GM12878 (cell line): ENCODE data around the gene DCBLD1. TPM values are rescaled to one million over a fixed set of nuclear protein-coding genes. Genes with fewer than 3 reads are reported as not detected.

ENCODE experiments used
- ATAC-seq: fragments of 200-7000 bp; cut with Tn5 transposase; 3 replicates; pipeline ENCODE4 v1.9.1; 2020; ENCODE audit warnings: mild to moderate bottlenecking, moderate library complexity
- BruUV-seq: library from RNA; stranded (reverse); fragments of 400-500 nt; replicated peaks from 2 replicates; lab custom pipeline; 2021; lab: Mats Ljungman, UMichigan
- CTCF ChIA-PET: fragments of 300-600 bp; sonication (Branson Sonifier 250); formaldehyde crosslinking; extraction: SDS; loops from one replicate; lab custom pipeline; 2021; ENCODE audit warnings: inconsistent platforms; lab: Yijun Ruan, JAX
- POLR2A ChIA-PET: fragments of 350-600 bp; formaldehyde crosslinking; extraction: SDS; loops from one replicate; lab custom pipeline; 2021; ENCODE audit warnings: inconsistent platforms; lab: Charles Lee
- RAD21 ChIA-PET: fragments of 300-600 bp; sonication (Branson Sonifier 250); formaldehyde crosslinking; loops from one replicate; lab custom pipeline; 2023; ENCODE audit warnings: antibody characterized with exemption; ENCODE audit not compliant: unreplicated experiment; lab: Charles Lee
- SMC1A ChIA-PET: fragments of 300-600 bp; sonication (Branson Sonifier 250); formaldehyde crosslinking; loops from one replicate; lab custom pipeline; 2023; ENCODE audit not compliant: unreplicated experiment, uncharacterized antibody; lab: Charles Lee
- DNase-seq: peaks from one replicate; pipeline ENCODE4 v3.0.0-alpha.2; 2011; ENCODE audit warnings: low read depth, low spot score
- FAIRE-seq: peaks from 3 replicates; lab custom pipeline; 2011; peaks lifted over from hg19 to GRCh38; lab: Jason Lieb, UNC
- H2AFZ ChIP-seq: 2 replicates; pipeline ENCODE4 v1.6.0; 2011; ENCODE audit warnings: low read depth, low read length, control low read depth; ENCODE audit not compliant: control insufficient read depth
- H3K27ac ChIP-seq: 2 replicates; pipeline ENCODE4 v1.5.1; 2011; ENCODE audit warnings: control low read depth; ENCODE audit not compliant: control insufficient read depth, insufficient read depth
- H3K27me3 ChIP-seq, 2 experiments: replicated peaks in 1 of 2; 2 replicates each; pipeline versions ENCODE4 v1.6.0 to v1.6.1; 2011; ENCODE audit warnings: low read length in 1 of 2; ENCODE audit not compliant: control insufficient read depth in 2 of 2, insufficient read depth in 2 of 2
- H3K36me3 ChIP-seq, 2 experiments: 2 replicates each; pipeline ENCODE4 v1.5.1; 2011; ENCODE audit warnings: low read length in 1 of 2; ENCODE audit not compliant: control insufficient read depth in 2 of 2, insufficient read depth in 2 of 2
- H3K4me1 ChIP-seq: 2 replicates; pipeline ENCODE4 v1.6.1; 2011; ENCODE audit warnings: mild to moderate bottlenecking, low read length, moderate library complexity, mixed read lengths; ENCODE audit not compliant: control insufficient read depth, insufficient read depth
- H3K4me2 ChIP-seq: 2 replicates; pipeline ENCODE4 v1.6.0; 2011; ENCODE audit warnings: control low read depth; ENCODE audit not compliant: control insufficient read depth, insufficient read depth
- H3K4me3 ChIP-seq: fragments of 200-600 bp; sonication (generic); 2 replicates; pipeline ENCODE4 v1.5.1; 2016
- H3K79me2 ChIP-seq: 2 replicates; pipeline ENCODE4 v1.6.0; 2011; ENCODE audit warnings: low read length; ENCODE audit not compliant: control insufficient read depth, insufficient read depth
- H3K9ac ChIP-seq: 2 replicates; pipeline ENCODE4 v1.8.0; 2011; ENCODE audit warnings: low read length, control low read depth, mixed read lengths; ENCODE audit not compliant: control insufficient read depth, insufficient read depth
- H3K9me3 ChIP-seq: replicated peaks from 3 replicates; pipeline ENCODE4 v1.5.1; 2011; ENCODE audit warnings: mild to moderate bottlenecking, low read length; ENCODE audit not compliant: control insufficient read depth, insufficient read depth
- H4K20me1 ChIP-seq: 2 replicates; pipeline ENCODE4 v1.6.0; 2011; ENCODE audit not compliant: control insufficient read depth, insufficient read depth
- BRCA1 ChIP-seq: IDR thresholded peaks from 2 replicates; pipeline ENCODE4 v1.6.1; 2011; ENCODE audit warnings: low read depth, low read length, improper control_type of control experiment
- CHD1 ChIP-seq: IDR thresholded peaks from 2 replicates; pipeline ENCODE4 v1.6.1; 2012; ENCODE audit warnings: low read depth, low read length, improper control_type of control experiment
- ESRRA ChIP-seq: IDR thresholded peaks from 2 replicates; pipeline ENCODE4 v1.6.1; 2012; ENCODE audit warnings: mild to moderate bottlenecking, low read length, improper control_type of control experiment
- IKZF1 ChIP-seq: fragments of 450-650 bp; conservative IDR thresholded peaks from 2 replicates; pipeline ENCODE4 v1.6.1; 2017; ENCODE audit warnings: antibody characterized with exemption, mild to moderate bottlenecking
- KDM1A ChIP-seq: fragments of 200-600 bp; sonication (generic); IDR thresholded peaks from 2 replicates; pipeline ENCODE4 v1.6.1; 2016; ENCODE audit warnings: borderline replicate concordance
- LARP7 ChIP-seq: fragments of 450-650 bp; IDR thresholded peaks from 2 replicates; pipeline ENCODE4 v1.6.1; 2017; ENCODE audit warnings: mild to moderate bottlenecking
- POLR2AphosphoS2 ChIP-seq: IDR thresholded peaks from 2 replicates; pipeline ENCODE4 v1.6.1; 2011; ENCODE audit warnings: low read depth, mild to moderate bottlenecking, low read length, improper control_type of control experiment, moderate library complexity
- SIN3A ChIP-seq: IDR thresholded peaks from 2 replicates; pipeline ENCODE4 v1.6.1; 2012; ENCODE audit warnings: low read depth, low read length, improper control_type of control experiment
- SPI1 ChIP-seq: IDR thresholded peaks from 2 replicates; pipeline ENCODE4 v1.6.1; 2011; ENCODE audit warnings: low read depth, mild to moderate bottlenecking, low read length, moderate library complexity, borderline replicate concordance; ENCODE audit not compliant: insufficient read depth
- STAT3 ChIP-seq: IDR thresholded peaks from 2 replicates; pipeline ENCODE4 v1.6.1; 2011; ENCODE audit warnings: low read depth, low read length, improper control_type of control experiment
- WGBS: methylation state at CpG from one replicate; pipeline ENCODE4 v1.1.6; 2016; ENCODE audit warnings: low lambda C conversion rate; ENCODE audit not compliant: insufficient replicate concordance, insufficient coverage; ENCODE audit errors: missing lambda C conversion rate; 5-methylcytosine and 5-hydroxymethylcytosine counted together
- in situ Hi-C: fragments of 300-500 bp; cut with MboI; formaldehyde crosslinking; loops from 9 replicates; pipeline ENCODE4 v1.14.3; 2018; ENCODE audit warnings: mixed read lengths
- intact Hi-C: fragments of 100-400 bp; cut with micrococcal nuclease; formaldehyde crosslinking; loops from one replicate; pipeline ENCODE4 v1.14.2; 2022; ENCODE audit not compliant: unreplicated experiment
- polyA plus RNA-seq, 11 experiments: library from polyadenylated mRNA; depleted of rRNA in 4 of 11; unstranded in 6 of 11; stranded (reverse) in 5 of 11; fragments of >200 nt; fragmentation: Nextera tagmentation in 4 of 11; fragmentation: Illumina TruSeq in 1 of 11; extraction: Ambion mirVana in 4 of 11; extraction: Trizol in 1 of 11; gene quantifications; 1 replicate in 1 of 11; 2 replicates in 10 of 11; pipeline versions ENCODE4 v1.2.1 to v1.2.3, GENCODE V29; 2011 to 2016; ENCODE audit warnings: inconsistent platforms in 2 of 11, missing spikeins in 2 of 11, low read depth in 1 of 11
- total RNA-seq, 4 experiments: library from RNA; depleted of rRNA in 3 of 4; stranded (reverse); fragments of >200 nt in 3 of 4; fragmentation: Illumina TruSeq in 1 of 4; extraction: Trizol in 1 of 4; gene quantifications; 2 replicates each; pipeline versions ENCODE4 v1.2.1 to v1.2.3, GENCODE V29; 2013 to 2021
- TF ChIP-seq, protein P1 (sequence below): fragments of 450-650 bp; formaldehyde crosslinking; IDR thresholded peaks from 2 replicates; pipeline ENCODE4 v1.5.0; 2022; ENCODE audit warnings: mild to moderate bottlenecking, missing genetic modification characterization
- TF ChIP-seq, protein P2 (sequence below): IDR thresholded peaks from 2 replicates; pipeline ENCODE4 v1.6.1; 2012; ENCODE audit warnings: low read depth, low read length, improper control_type of control experiment

Gene DCBLD1
- total and polyA plus RNA-seq, 10 of the 15 experiments (the other 5 are each of a cell fraction or from before 2014, with no cell fraction given), result 0.92 to 9.2 (median 8.3) TPM

DNA sequence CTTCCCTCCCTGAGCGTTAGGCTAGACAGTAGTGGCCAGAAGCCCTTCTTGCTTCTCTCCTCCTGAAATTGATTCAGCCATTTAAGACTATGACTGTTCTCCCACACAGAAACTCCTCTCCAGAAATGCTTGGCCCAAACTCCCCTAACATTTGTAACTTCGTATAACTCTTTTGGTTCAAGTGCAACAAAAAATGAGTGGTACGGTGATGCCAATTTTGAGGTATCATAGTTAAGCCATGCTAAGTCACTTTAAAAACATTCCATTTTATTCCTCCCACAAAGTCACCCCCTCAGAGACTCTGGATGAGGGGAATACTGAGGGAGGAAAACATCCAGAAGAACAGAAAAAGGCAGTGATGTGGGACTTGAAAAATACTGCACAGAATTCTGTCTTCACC is 35.6 kb upstream of the DCBLD1 start:
- intact Hi-C loops, result no loop called here
- H4K20me1 ChIP-seq, result no peaks in the 10 kb centered on the region
- no peak for TF ChIP-seq IKZF1
- no peak for TF ChIP-seq BRCA1
- no peak for TF ChIP-seq ESRRA
- TF ChIP-seq STAT3, result no peak
- TF ChIP-seq, protein P1, sequence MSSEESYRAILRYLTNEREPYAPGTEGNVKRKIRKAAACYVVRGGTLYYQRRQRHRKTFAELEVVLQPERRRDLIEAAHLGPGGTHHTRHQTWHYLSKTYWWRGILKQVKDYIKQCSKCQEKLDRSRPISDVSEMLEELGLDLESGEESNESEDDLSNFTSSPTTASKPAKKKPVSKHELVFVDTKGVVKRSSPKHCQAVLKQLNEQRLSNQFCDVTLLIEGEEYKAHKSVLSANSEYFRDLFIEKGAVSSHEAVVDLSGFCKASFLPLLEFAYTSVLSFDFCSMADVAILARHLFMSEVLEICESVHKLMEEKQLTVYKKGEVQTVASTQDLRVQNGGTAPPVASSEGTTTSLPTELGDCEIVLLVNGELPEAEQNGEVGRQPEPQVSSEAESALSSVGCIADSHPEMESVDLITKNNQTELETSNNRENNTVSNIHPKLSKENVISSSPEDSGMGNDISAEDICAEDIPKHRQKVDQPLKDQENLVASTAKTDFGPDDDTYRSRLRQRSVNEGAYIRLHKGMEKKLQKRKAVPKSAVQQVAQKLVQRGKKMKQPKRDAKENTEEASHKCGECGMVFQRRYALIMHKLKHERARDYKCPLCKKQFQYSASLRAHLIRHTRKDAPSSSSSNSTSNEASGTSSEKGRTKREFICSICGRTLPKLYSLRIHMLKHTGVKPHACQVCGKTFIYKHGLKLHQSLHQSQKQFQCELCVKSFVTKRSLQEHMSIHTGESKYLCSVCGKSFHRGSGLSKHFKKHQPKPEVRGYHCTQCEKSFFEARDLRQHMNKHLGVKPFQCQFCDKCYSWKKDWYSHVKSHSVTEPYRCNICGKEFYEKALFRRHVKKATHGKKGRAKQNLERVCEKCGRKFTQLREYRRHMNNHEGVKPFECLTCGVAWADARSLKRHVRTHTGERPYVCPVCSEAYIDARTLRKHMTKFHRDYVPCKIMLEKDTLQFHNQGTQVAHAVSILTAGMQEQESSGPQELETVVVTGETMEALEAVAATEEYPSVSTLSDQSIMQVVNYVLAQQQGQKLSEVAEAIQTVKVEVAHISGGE (CRISPR knock-in tag), result no peak
- no peak for TF ChIP-seq LARP7
- TF ChIP-seq KDM1A, result no peak
- no peak for TF ChIP-seq SPI1
- TF ChIP-seq POLR2AphosphoS2, result no peak
- no peak for TF ChIP-seq CHD1
- TF ChIP-seq, protein P2, sequence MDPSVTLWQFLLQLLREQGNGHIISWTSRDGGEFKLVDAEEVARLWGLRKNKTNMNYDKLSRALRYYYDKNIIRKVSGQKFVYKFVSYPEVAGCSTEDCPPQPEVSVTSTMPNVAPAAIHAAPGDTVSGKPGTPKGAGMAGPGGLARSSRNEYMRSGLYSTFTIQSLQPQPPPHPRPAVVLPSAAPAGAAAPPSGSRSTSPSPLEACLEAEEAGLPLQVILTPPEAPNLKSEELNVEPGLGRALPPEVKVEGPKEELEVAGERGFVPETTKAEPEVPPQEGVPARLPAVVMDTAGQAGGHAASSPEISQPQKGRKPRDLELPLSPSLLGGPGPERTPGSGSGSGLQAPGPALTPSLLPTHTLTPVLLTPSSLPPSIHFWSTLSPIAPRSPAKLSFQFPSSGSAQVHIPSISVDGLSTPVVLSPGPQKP, result no peak
- TF ChIP-seq SIN3A, result no peak
- TF ChIP-seq, all 136 proteins: peak for 0
- POLR2A ChIA-PET, result no interaction called here
- Histone ChIP-seq H3K9ac (no peak overlapping the region), H3K4me1 (no peaks in the 10 kb centered on the region), H3K4me2 (no peak overlapping the region), H3K4me3 (no peak overlapping the region), H3K9me3 (no peaks in the 10 kb centered on the region), H3K27me3 (no peaks in the 10 kb centered on the region), H3K79me2 (no peaks in the 10 kb centered on the region), H3K36me3 (no peaks in the 10 kb centered on the region), H3K27ac (no peak overlapping the region), H2AFZ (no peak overlapping the region)
- CTCF ChIA-PET, result interaction anchor here (1.0 to 4.3 kb wide), 2 partner anchors 107 to 157 kb away, joined by 6 to 119 read pairs; no protein-coding TSS in a partner anchor
- WGBS, result 52% methylated on average over 3 of the region's 3 CpGs
- SMC1A ChIA-PET, result interaction anchor here (1.3 kb wide), 1 partner anchor 160 kb away, joined by 4 read pairs; no protein-coding TSS in a partner anchor
- FAIRE-seq (no peak), ATAC-seq (no peak), DNase-seq (no peak)
- in situ Hi-C loops, result loop anchor here (5.0 kb wide), 1 partner anchor 105 kb away; no protein-coding TSS in a partner anchor
- RAD21 ChIA-PET, result interaction anchor here (1.0 kb wide), 1 partner anchor 158 kb away, joined by 3 read pairs; no protein-coding TSS in a partner anchor
- no TSS peak for BruUV-seq
